ENCODE results near the gene RTRAF. TPM values are rescaled to one million over a fixed set of nuclear protein-coding genes. Genes with fewer than 3 reads are reported as not detected.

RTRAF gene
- total RNA-seq, 1 experiment from 2014 or later = 350 TPM

GRCh38 chr14:52051251-52051650 lies 61.9 kb downstream of the RTRAF start:
- TF ChIP-seq CTCF (conservative IDR thresholded peaks at IDR 0.05) = no peak
- Histone ChIP-seq H2BK20ac (ENCODE audit: low read depth, low read length, poor library complexity, severe bottlenecking) (no peak overlapping the region), H2BK120ac (ENCODE audit: low read depth, low read length, poor library complexity, severe bottlenecking) (no peak overlapping the region), H3K23me2 (ENCODE audit: insufficient read length, low read depth, low read length, poor library complexity, severe bottlenecking) (no peaks in the 10 kb centered on the region), H3K4ac (ENCODE audit: low read depth, low read length) (no peak overlapping the region), H3K27me3 (ENCODE audit: insufficient read depth, low read length) (no peaks in the 10 kb centered on the region), H3K14ac (ENCODE audit: insufficient read depth, low read length) (no peak overlapping the region), H3T11ph (ENCODE audit: low read length) (no peak overlapping the region), H2BK12ac (ENCODE audit: insufficient read length, low read depth, low read length) (no peak overlapping the region), H3K23ac (ENCODE audit: insufficient read length, low read depth, low read length) (no peak overlapping the region), H2AK5ac (ENCODE audit: insufficient read length, low read length) (no peak overlapping the region), H3K18ac (ENCODE audit: insufficient read length, low read depth, low read length) (no peak overlapping the region), H4K91ac (ENCODE audit: insufficient read length, low read depth, low read length) (no peak overlapping the region), H3K79me2 (ENCODE audit: insufficient read depth, low read length) (no peaks in the 10 kb centered on the region), H4K5ac (ENCODE audit: insufficient read length, low read depth, low read length) (no peak overlapping the region), H2AFZ (ENCODE audit: low read length) (no peak overlapping the region), H3K56ac (ENCODE audit: insufficient read length, low read depth, low read length) (no peak overlapping the region), H3K9ac (ENCODE audit: extremely low read depth, insufficient read length, low read length) (no peak overlapping the region), H3K9me3 (ENCODE audit: control insufficient read depth, low read depth, low read length) (no peaks in the 10 kb centered on the region), H2BK15ac (ENCODE audit: low read depth, low read length) (no peak overlapping the region), H3K27ac (ENCODE audit: insufficient read length, low read depth, low read length) (no peak overlapping the region), H2BK5ac (ENCODE audit: insufficient read length, low read length) (no peak overlapping the region), H3K4me1 (ENCODE audit: insufficient read depth, low read length) (0 out of 2 replicates have a peak, but pooled peaks cover 3% of the 10 kb centered on the region), H3K4me2 (ENCODE audit: insufficient read depth, insufficient read length, low read length) (no peak overlapping the region), H4K20me1 (ENCODE audit: control insufficient read depth, insufficient read depth, insufficient read length) (no peaks in the 10 kb centered on the region), H3K79me1 (ENCODE audit: insufficient read depth, low read depth, low read length, poor library complexity, severe bottlenecking) (no peaks in the 10 kb centered on the region), H4K8ac (replicated peaks; ENCODE audit: insufficient read length, low read depth, low read length) (no peak overlapping the region)
- Mint-ChIP-seq H3K4me1 (peaks cover 13 to 16% of the 10 kb centered on the region in 2 experiments), H3K4me3 (no peak overlapping the region), H3K27ac (no peak overlapping the region), H3K27me3 (ENCODE audit: low read depth) (peaks cover 4% of the 10 kb centered on the region; the same call in 1 of the 2 replicates), H3K36me3 (ENCODE audit: insufficient read depth in 1 of 3, low read depth in 3 of 3) (no peaks in the 10 kb centered on the region), H3K9me3 (no peaks in the 10 kb centered on the region)
- DNase-seq = no peak
- no CpG with 5 or more reads among the region's 3 CpGs for WGBS (ENCODE audit: extremely low coverage, insufficient read length, low lambda C conversion rate)
